HG03095 (cell line): ENCODE results near the gene TAGLN.
A peak's percentile ranks its signal among the peaks of the same experiment; 100 is the strongest.

Experiments
- ATAC-seq: cut with Tn5 transposase; IDR thresholded peaks from one replicate; pipeline ENCODE4 v1.9.1; 2021; ENCODE audit warnings: moderate library complexity; ENCODE audit not compliant: unreplicated experiment

The TAGLN gene

DNA sequence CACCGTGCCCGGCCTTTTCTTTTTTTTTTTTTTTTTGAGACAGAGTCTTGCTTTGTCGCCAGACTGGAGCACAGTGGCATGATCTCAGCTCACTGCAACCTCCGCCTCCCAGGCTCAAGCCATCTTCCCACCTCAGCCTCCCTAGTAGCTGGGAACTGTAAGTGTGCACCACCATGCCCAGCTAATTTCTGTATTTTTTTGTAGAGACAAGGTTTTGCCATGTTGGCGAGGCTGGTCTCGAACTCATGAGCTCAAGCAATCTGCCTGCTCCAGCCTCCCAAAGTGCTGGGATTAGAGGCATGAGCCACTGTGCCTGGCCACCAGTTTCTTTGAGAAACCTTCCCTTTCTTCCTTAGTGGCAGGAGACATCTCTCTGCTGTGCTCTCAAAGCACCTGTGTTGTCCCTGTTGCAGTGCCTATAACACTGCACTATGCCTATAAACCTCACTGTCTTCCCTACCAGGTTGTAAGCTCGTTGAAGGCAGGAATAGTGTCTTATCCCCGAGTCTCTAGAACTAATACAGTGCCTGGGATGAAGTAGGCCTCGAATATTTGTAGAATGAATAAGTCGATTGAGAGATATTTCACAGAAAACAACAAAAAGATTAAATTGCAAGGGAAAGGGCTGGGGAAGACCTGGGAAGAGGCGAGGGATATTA is 13.7 kb downstream of the TAGLN start:
- no peak for ATAC-seq

DNA sequence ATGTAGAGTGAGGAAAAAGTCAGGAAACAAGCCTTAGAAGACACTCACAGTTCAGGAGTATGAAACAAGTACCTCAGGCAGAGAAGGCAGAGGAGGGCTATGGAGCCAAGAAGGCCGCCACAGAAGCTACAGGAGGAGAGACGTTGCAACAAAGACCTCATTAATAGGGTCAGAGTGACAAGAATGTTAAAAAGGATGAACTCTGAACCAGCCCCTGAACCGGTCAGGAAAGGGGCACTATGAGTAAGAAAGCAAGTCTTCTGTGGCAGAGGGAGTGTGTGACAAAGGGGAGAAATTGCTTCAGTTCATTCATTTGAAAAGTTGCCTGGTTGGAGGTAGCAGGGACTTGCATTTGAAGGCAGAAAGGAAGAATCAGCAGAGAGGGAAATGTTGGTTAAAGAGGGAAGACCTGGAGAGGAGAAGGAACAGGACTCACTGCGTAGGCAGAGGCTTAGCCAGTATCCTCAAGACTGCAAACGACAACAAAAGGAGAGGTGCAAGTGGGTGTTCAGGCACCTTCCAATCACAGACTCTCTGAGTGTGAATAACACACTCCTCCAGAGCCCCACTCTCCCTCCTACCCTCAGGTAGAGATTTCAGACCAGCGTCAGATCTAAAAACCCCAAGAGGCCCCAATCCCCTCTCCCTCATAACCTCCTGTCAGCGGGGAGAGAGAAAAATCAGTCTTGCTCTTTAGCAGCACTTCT is 15.4 kb downstream of the TAGLN start:
- ATAC-seq: no peak

DNA sequence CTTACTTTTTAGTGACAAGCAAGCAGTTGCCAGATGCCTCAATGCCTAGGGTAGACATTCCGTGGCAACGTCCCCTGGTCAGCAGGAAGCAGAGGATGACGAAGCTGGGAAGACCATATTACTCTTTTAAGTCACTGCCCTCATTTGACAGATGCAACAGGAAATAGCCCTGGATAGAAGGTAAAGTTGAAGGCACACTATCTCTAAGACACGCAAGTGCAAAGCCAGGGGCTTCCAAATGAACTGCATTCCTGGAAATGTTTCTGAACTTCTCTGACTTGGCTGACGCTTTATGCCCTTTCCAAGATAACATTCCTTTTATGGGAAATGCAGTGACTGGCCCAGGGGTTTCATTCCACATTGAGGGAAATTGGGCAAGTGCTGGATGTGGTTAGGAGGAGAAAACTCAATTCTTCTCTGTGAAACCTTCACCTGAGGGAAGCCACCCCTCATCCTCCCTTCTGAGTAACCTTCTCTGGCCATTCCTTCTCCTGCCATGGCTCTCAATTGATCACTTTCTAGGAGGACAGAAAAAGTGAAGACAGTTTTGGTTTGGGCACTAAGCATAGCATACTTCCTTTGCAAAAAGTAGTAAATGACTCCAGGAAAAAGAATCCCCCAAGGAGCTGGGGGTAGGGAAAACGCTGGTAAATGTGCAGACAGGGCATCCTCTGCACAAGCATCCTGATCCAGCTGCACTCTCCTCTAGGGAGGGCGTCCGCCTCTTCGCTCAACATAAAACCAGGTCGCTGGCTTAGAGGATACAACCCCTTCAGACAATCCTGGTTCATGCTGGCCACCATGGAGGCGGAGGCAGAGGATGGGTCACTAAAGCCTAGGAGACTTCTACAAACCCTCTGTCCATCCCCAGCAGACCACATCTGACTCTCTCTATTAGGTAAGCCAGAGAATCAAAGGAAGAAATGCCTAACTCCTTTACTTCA is 18.2 kb downstream of the TAGLN start:
- no peak for ATAC-seq

DNA sequence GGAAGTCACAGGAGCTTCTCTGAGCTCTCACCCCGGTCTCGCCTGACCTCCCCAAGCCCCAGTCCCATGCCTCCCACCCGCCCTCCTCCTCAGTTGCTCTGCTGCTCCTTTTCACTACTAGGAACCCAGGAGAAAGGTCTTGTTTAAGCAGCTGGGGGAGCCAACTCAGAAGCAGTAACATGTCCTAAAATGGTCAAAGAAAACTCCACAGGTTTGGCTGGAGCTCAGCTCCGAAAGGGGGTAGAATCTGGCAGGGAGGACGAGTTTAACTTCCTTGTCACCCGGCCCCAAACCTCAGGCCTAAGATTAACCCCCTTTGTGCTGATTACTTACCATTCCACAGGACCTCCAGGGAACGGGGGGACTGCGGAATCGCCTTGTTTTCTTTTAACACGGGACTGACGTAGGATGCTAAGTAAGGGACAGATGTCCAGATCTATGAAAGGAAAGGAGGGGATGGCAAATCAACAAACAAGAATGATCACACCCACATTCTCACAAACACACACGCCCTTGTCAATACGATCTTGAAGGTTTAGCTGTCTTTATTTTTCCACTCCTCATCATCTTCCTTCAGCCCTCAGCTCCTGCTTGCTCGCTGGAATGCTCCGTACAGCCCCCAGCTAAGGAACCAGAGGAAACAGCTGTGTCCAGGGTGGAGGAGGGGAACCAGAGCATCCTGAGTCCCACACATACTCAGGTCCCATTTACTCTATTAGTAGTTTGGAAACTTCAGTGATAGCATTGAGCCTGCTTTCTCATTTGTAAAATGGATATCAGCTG is 19.2 kb downstream of the TAGLN start:
- ATAC-seq: no peak

DNA sequence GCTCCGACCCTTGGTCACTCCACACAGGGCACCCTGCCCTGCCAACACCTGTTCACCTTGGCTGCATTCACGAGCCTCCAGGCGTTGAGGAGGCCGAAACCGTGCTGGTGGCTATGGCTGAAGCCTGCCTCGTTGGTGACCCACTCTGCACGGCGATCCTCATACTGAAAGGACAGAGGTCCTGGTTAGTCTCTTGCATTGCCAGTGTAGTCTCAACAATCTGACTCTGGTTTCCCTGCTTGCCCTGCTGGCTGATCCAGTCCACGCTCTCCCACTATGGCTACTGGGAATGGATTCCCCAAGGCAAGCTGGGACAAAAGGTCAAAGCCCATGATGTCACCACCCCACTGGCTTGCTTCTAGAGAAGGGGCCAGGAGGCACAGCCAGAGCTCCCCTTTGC is 19.8 kb downstream of the TAGLN start:
- no peak for ATAC-seq

DNA sequence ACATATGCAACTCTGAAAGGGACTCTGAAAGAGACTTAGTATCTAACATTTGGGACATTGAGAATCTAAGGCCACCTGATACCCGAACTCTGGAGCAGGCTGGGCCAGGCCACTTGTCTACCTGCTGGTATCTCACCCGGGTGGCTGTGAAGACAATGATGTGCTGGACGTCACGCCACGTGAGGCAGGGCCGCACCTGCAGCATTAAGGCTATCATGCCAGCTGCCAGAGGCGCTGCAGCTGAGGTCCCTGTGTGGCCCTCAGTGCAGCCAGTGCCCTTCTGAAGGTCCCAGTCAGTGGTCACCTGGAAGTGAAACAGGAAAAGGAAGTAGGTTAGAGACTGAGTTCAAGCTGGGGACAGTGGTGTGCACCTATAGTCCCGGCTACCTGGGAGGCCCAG is 20.3 kb downstream of the TAGLN start:
- no peak for ATAC-seq

DNA sequence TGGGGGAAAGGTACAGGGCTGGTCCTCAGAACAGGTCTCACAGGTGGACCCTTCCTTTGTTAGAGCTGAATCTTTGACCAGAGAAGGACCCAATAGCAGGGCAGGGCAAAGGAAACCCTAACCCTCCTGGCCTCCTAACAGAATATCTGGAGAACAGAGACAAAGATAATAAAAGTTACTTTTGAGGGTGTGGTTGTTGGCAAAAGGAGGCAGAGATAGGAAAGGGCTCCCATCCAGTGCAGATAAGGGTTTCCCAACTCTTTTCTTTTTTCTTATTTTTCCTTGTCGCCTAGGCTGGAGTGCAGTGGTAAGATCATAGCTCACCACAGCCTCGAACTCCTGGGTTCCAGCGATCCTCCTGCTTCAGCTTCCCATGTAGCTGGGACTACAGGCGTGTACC is 20.8 kb downstream of the TAGLN start:
- ATAC-seq: no peak

DNA sequence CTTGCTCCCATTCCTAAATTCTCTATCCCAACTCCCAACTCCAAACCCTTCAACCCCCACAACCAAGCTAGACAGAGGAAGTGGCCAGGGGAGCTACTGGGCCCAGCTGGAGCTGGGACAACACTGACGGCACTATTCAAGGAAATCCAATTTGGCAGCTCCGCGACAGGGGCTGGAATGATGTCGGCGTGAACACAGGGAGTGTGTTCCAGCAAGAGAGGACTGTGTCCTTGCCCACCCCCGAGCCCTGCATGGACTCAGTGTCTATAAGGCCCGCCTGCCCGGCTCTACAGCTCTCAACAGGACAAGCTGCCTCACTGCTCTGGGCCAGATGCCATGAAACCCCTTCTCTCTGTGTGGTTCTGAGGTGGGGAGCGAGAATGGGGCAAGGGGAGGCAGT is 21.4 kb downstream of the TAGLN start:
- no peak for ATAC-seq

DNA sequence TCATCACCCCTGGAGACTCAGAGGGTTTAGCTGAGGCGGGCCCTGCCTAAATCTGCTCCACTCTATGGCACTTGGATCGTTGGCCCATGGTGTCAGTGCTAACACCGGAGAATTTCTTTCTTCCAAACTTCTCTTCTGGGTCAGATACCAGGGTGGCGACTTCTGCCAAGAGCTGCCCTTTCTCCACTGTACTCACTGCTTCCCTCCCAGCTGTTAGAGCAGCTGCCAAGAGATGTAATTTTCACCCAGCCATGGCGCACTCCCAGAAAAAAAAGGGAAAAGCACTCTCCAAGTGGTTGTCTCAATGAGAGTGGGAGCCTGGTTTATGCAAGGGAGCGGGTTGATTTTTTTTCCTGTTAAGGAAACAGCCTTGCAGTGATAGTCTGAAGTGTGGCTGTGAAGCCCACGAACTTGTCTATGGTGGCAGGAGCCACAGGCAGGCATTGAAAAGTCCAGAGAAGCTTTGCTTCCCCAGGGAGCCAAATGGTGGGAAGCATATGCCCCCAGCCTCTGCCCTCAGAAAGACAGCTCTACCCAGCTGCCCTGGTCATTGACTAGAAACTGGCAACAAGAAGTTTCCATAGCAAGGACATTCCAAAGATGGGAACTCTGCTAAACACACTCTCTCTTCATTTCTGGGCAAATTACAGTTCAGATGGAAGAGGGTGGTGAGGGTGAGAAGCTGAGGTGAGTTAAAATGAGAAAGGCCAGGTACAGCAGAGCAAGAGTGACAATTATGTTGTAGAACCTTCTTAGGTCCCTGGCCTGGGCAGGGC is 22.0 kb downstream of the TAGLN start:
- ATAC-seq: no peak

DNA sequence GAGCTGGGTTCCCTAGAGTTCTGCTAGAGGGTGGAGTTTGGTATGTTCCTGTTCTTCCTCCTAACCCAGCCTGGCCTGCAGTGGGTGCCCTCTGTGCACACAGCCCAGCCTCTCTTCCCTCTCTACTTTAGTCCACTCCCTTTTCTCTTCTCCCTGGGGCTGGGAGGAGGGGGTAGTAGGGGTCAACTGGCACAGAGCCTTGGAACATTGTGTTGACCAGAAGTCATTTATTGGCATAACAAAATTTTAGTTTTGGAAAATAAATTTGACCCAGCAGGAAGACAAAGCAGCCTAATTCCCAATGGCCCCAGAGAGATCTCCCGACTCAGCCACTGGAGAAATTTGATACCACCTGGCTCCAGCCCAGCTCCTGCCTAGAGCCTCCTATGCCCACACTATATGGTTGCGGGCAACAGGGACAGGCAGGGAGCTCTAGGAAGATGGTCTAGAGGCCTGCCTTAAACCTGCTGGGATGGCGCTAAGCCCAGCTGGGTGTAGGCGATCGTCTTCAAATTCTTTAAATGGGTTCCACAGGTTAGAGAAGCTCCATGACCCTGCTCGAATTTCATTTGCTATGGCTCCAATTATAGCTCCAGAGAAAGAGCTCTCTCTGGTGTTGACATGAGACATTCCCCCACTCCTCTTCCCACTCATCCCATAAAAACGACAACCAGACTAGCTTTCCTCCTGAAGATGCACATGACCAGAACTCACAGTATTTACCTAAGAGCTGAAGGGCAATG is 22.8 kb downstream of the TAGLN start:
- no peak for ATAC-seq

DNA sequence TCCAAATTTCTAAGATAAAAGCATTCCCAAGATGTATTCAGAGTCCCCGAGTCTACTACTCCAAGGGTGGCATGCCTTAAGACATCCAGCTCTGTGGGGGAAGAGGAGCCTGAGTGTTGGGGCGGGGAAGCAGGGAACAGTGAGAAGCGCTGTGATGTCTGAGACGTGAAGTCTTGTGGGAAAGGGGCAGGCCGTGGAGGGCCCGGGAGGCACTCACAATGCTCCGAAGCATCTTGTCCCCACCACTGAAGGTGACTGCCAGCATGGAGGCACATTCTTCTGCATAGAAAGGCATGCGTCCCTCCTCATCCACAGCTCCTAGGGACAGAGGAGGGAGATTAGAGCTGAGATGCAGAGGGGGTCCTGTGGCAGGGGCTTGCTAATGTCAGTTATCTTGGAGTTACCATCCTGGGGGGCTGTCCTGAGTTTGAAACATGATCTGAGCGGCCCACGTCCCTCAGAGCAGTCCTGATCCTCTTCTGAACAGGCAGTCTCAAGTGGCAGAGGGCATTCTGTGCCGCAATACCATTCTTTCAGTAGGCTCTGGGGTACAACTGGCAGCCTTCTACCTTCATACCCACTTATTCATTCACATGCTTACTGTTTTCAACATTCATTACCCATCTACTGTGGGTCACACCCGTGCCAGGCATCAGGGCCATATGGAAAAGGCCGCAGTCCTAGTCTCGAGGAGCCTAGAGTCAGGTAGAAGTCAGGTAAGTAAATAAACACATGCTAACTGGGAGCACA is 24.0 kb downstream of the TAGLN start:
- ATAC-seq: no peak

DNA sequence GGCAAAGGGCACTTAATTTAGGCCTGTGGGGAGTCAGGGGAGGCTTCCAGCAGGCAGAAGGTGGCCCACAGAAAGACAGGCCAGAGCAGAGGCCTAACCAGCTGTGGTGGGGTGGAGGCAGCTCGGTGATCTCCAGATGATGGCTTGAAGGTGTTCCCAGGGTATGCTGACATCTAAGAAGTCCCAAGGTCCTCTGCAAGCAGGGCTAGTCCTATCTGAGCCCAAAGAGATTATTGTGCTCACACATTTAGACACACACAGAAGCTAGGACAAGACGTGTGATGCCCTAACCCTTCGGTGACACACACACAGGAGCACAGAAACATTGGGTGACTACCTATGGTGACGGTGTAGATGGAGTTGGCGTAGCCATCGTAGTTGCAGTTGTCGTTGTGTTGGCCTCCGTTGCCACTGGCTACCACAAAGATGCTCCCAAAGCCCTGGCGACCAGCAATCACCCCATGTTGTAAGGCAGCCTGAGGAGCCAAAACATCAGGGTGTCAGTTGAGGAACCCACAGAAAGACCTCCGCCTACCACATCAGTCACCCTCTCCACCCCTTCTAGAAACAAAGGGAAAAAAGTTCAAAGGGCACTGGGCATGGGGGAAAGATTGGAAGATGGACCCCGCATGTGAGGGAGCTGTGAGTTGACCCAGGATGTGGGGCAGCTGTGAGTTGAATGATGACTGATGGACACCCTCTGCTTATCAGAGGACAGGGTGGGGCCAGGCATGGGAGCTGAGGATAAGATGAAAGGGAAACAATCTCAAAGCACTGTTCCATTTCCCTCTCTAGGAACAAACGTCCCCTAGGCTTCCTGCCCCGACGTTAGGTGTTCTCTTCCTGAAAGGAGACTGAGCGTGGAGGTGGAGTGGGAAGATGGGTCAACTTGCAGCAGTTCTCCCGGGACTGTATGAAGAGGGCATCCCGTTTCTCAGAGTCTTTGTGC is 24.8 kb downstream of the TAGLN start:
- no peak for ATAC-seq

DNA sequence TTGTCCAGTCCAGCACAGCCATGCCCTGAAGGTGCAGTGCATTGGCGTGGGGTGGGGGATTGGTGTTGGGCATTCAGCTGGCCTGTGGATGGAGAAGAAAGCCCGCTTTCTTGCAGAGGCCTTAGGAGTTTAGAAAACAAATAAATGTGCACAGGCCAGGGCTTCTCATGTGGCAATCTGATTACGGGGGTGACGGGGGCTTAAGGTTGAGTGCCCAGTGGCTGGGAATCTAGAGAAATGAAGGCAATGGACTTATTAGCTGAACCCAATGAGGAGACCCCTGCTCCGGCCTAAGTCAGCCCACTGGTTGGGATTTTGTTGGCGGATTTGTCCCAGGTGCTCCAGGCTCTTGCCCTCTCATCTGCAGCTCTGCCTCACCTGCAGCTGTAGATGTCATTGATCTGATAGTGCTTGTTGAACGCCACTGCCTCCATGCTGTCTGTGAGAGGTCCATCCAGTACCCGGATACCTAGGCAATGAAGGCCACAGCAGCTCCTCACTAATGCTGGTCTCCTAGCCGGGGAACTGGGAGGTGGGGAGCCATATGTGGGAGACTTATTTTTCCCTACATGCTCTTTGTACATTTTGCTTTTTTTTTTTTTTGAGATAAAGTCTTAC is 26.5 kb downstream of the TAGLN start:
- ATAC-seq: no peak

DNA sequence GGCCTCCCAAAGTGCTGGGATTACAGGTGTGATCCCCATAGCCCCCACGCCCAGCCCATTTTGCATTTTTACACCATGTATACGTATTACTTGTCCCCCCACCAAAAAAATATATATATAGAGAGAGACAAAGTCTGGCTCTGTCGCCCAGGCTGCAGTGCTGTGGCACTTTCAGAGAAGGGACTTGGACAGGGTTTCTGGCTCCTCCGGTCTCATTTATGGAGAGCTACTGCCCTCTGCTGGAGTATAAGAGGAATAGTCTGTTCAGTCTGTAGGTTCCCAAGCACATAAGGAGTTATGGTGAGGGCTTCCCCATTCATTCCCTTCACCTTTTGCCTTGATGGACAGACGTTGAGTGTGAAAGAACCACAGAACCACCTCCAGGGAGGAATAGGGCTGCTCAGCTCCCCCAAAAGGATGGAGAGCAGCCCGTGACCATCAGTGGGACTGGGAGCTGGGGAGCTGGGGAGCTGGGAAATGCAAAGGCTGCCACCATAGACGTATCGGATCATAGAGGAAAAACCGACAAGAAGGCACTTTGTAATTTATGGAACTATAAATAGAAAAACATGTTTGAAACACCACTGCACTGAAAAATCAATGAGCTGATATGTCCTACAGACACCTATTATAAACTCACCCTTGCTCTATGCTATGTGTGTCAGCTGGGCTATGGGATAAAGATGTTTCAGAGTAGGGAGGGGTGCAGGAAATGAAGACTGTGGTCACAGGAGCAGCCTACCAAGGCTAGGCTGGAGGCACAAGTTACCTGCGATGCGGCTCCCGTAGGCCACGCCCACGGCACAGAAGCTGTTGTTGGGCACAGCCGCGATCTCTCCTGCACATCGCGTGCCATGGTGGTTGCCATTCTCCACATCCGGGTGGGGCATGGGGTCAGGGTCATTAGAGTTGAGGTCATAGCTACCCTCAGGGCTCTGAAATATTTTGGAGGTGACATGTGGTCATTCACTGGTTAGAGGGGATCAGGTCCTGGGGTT is 27.5 kb downstream of the TAGLN start:
- ATAC-seq: peak; percentile 51

DNA sequence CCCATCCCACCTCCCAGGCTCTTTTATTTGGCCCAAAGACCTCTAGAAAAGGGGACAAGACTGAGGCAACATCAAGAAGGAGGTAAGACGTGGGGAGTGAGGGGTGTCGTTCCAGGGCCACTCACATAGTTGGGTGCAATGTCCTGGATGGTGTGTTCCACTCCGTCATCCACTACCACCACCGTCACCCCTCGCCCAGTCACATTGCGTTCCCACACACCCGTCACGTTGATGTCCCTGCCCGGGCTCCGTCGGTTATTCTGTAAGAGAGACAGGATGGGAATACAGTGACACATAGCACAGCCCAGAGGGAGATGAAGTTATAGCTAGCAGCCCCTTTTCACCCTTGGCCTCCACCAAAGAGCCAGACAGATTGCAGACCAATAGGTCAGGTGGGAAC is 28.9 kb downstream of the TAGLN start:
- ATAC-seq: no peak

DNA sequence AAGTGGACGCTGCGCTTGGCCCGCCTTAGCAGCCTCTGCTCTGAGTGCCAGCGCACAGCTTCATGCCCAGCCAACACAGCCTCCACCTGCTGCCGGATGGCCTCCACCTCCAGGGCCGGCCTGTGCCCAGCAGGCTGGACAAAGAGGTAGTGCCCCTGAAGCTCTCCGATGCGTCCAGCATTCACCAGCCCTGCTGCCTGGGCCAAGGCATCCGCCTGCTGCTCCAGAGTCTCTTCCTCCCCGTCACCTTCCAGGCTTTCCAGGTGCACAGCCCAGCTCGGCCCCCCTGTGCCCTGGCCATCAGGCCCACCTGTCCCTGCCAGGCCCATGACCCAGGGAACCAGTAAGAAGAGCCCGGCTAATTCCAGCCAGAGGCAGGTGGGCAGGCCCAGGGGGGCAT is 30.2 kb downstream of the TAGLN start:
- no peak for ATAC-seq
